TTC549 (cell line): Measurements from ENCODE around the gene INCENP.

Source experiments
- FAIRE-seq: peaks from 2 replicates; lab custom pipeline; 2012; peaks lifted over from hg19 to GRCh38; lab: Jason Lieb, UNC

The INCENP gene

DNA sequence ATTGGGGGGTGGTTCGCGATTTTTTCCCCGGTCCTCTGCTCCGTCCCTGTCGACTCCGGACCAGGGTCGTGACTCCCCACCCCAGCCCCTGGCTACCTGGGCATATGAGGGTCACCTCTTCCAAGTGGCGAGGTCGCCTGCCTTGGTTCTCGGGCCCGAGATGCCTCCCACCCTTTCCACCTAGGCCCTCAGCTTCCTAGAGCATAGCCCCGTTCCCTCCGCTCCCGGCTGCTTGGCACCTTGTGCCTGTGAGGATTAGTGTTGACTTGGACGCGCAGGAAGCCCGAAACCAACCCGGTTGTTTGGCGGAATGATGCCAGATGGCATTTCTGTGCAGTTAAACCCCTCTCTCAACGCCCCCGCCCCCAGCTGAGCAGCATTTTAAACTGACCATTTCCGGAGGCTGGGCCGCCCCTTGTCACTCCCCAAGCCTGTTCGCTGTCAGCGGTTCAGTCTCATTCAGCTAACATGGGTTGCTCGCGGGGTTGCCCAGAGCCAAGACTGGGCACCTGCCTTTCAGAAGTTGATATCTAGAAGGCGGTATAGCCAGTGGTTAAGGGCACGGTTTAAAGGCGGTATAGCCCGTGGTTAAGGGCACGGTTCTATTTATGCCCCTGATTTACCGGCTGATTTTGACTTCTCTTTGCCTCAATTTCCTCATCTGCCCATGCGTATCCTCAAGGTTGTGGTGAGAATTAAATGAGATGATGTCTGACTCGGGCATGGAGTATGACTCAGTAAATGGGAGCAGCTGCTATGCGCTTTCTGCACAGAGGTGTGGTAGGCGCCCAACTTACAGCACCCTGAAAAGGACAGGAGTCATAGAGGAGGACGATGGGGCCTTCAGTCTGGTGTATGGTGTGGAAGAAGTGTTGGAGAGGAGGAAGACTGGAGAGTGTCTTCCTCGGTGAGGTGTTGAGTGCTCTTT is 639 bp downstream of the INCENP start:
- no peak for FAIRE-seq

DNA sequence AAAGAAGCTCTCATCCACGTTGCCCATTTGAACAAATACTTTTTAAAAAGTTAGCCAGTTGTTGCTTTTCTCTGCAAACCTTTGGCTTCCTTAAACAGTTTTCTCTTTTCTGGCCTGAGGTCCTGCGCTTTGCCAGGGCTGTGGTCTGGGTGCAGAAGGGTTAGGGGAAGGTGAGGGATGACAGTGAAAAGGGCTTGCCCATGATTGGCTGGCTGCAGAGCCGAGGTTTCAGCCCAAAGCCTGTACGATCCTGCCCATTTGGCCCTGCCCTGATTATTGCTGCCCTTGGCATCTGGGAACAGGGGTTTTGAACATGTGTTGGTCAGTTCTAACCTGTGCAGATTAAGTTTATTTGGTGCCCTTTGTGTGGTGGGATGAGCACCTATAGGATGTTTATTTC is 1.5 kb downstream of the INCENP start:
- no peak for FAIRE-seq

DNA sequence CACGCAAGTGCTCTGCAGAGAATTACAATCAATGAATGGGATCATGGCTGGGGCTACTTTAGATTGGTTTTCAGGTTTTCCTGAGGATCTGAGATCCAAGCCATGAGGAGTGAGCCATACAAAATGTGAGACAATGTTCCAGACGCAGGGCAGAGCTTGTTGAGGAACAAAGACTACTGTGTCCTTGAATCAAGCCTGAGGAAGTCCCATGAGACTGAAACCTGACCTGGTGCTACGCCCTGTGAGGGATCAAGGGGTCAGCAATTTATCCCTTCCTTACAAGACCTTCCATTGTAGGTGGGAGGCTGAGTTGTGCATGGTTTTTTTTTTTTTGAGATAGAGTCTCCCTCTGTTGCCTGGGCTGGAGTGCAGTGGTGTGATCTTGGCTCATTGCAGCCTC is 2.1 kb downstream of the INCENP start:
- no peak for FAIRE-seq

DNA sequence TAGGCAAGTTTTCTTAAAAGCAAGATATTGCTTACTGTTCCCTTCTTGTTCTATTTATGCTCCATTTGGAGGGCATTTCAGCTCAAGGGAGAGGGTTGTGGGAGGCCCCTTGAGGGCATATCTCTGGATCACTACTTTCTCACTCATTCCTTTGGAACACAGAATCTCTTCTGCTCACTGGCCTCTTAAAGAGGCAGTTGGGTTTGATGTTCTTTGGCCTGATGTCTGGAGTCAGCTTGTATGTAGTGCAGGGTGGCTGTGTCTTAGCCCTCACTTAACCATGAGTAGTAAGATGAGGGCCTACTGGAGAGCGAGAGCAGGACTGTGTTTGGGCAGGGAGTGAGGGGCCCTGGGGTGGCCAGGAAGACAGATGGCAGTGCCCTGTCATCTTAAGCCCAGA is 3.6 kb downstream of the INCENP start:
- no peak for FAIRE-seq

DNA sequence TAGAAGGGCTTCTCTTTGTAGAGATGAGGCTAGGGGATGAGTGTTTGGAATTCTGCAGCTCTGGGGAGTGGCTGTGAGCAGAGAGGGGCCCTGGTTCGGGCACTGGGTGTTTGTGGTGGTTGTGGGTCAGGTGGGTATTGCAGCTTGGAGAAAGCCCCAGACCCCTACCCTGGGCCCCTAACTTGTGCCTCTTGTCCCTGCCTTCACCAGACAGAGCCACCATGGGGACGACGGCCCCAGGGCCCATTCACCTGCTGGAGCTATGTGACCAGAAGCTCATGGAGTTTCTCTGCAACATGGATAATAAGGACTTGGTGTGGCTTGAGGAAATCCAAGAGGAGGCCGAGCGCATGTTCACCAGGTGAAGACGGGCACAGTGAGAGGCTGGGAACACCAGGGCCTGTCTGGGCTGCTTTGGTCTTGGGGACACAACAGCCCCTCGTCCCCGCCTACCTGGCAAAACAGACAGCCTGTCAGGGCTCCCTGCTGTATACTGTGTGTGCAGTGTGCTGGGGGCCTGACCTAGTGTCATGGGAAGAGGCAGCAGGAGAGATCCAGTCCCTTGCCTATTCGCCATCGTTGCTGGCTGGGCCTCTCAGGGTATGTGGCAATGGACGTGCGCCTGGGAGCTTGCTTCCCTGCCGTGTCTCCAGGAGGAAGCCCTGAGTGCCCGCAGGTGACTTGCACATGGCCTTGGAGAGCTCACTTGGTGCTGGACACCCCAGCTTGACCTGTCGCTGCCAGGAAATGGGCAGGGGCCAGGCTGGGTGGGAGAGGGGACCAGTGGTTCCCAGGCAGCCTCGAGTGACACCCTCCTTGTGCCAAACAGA is 4.3 kb downstream of the INCENP start:
- no peak for FAIRE-seq

DNA sequence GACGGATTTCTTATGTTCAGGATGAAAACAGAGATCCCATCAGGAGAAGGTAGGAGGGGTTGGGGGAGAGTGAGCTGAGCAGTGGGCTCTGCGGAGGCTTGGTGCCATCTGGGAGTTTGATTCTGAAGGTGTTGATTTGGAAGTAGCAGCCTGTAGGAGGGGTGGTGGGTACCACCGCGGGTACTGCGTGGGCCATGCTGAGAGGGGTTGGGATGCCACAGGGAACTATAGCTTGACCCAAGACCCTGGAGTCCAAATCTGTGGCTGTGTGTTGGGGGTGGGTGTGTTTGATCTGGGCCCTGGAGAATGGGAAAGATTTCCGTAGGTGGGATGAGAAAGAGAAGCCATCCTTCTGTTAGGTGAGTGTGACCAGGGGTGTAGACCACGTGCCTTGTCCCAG is 5.0 kb downstream of the INCENP start:
- FAIRE-seq, result no peak

DNA sequence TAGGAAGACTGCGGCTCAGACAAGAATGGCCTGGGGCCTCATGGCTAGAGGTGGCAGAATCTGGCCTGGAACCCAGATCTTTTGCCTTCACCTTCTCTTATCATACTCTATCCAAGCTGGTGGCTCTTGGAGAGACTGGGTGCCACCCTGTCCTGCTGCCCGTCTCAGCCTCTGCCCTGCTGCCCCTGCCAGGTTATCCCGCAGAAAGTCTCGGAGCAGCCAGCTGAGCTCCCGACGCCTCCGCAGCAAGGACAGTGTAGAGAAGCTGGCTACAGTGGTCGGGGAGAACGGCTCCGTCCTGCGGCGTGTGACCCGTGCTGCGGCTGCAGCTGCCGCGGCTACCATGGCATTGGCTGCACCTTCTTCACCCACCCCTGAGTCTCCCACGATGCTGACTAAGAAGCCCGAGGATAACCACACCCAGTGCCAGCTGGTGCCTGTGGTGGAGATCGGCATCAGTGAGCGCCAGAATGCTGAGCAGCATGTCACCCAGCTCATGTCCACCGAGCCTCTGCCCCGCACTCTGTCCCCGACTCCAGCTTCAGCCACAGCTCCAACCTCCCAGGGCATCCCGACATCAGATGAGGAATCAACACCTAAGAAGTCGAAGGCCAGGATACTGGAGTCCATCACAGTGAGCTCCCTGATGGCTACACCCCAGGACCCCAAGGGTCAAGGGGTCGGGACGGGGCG is 5.9 kb downstream of the INCENP start:
- FAIRE-seq, result no peak

DNA sequence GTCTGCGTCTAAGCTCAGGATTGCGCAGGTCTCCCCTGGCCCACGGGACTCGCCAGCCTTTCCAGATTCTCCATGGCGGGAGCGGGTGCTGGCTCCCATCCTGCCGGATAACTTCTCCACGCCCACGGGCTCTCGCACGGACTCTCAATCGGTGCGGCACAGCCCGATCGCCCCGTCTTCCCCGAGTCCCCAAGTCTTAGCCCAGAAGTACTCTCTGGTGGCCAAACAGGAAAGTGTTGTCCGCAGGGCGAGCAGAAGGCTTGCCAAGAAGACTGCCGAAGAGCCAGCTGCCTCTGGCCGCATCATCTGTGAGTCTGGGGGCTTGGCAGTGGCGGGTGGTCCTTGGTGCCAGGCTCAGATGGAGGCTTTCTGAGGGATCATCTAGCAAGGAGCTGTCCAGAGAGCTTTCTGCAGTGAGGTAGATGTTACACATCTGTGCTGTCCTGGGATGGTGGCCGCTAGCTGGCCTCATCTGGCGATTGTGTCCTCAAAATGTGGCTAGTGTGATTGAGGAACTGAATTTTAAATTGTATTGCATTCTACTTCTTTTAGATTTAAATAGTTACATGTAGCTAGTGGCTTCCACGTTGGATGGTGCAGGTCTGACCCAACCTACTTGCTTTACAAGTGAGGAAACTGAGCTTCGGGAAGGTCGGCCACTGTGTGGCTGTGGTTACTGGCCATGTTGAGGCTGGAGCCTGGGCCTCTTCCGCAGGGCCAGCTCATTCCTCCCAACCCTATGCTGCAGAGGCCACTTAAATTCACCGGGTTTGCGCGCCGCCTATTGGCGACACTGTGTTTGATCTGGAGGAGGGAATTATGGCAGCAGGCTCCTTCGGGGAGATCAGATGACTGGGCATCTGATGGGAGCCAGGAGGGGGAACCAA is 6.7 kb downstream of the INCENP start:
- FAIRE-seq, result no peak

DNA sequence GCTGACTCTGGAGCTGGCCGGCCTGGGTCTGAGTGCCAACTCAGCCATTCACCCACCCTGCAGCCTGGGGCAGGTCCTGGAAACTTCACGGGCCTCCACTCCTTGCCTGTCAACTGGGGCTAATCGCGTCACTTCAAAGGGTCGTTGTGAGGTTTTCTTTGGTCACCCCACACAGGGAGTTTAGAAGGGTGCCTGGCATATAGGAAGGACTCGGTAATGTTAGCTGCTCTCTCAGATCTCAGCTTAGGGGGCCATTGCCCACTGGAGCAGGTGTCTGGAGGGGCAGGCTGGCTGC is 7.3 kb downstream of the INCENP start:
- FAIRE-seq, result no peak

DNA sequence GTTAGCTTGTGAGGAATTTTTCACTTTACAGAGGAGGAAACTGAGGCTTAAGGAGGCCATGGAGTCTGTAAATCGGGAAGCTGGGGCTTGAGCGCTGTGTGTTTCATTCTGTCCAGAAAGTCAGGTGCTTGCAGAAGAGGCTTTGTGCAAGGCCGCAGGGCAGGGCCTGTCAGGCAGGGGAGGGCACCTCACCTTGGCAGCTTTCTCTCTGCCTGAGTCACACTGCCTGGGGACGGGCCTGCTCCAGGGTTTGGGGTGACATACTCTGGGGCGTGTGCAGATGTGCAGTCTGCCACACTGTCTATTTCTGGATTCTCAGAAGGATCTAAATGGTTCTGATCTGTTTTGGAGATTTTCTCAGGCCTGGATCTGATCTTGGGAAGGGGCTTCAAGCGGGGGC is 8.4 kb downstream of the INCENP start:
- FAIRE-seq, result no peak

DNA sequence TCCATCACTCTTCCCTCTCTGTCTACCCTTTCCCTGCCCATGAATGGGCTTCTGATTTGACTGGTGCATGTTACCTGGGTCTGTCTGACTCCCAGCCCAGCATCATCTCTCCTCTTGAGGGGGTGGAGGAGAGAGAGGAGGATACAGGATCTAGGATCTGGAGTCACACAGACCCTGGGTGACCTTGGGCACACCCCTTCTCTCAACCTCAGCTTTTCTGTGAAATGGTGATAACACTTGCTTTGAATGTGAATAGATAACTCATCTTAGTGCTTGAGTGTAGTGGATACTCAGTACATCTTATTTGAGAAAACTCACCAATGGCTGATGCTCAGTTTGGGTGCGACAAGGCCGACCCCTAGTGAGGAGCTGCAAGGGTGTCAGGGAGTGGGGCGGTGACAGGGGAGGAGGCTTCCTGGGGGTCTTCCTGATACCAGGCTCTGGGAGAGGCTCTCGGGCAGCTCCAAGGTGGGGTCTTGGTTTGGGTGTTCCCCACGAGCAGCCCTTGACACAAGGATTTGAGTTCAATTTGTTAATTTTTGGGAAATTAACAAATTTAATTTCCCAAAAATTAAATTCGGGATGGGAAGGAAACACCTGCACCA is 9.0 kb downstream of the INCENP start:
- FAIRE-seq, result no peak

DNA sequence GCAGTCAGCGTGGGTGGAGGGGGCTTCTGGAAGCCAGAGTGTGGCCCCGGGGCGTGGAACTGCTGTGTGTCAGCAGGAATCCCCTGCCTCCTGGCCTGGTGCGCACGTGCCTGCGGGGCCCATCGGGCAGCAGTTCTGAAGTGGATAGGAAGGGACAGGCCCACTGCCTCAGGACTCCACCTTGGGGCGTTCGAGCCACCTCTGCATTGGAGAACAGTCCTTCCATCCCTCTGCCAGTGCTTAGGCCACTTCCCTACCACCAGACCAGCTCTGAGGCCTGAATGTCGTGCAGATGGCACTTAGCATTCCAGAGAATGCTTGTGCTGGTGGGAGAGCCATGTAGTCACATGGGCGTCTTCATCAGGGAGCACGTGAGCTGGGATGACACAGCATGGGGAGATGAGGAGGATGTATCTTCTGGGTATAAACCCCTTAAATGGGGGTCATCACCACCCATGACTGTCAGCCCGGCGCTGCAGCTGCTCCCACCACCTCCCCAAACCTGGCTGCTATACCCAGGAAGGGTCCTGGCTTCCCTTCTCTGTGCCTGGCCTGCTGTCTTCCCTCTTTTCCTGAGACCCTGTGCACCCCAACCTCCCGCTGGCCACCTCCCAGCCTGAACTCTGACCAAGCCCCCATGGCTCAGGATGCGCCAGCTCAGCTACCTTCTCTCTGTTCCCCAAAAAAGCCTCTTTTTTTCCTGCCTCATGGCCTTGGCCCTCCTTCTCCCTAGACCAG is 9.7 kb downstream of the INCENP start:
- no peak for FAIRE-seq

DNA sequence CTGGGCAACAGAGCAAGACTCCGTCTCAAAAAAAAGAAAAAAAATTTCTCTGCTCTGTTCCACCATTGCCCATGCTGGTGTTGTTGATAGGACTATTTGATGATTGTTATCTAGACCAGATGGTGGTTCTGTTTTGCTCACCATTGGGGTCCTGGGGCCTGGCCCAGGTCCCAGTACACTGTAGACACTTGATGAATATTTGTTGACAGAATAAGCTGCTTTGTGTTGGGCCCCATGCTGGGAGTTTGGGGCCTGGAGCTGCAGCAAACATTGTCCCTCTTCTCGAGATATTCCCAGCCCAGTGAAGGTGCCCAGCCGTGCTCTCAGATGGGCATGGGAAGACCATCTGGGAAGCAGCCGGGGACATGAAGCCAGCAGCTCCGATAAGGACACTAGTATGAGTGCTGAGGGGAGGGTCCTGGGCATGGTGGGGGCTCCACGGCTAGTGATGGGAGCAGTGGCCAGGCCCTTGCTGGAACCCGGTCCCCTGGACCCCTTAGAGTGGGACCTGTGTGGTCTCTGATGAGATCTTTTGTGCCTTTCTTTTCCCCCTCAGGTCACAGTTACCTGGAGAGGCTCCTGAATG is 13.6 kb downstream of the INCENP start:
- FAIRE-seq, result no peak

DNA sequence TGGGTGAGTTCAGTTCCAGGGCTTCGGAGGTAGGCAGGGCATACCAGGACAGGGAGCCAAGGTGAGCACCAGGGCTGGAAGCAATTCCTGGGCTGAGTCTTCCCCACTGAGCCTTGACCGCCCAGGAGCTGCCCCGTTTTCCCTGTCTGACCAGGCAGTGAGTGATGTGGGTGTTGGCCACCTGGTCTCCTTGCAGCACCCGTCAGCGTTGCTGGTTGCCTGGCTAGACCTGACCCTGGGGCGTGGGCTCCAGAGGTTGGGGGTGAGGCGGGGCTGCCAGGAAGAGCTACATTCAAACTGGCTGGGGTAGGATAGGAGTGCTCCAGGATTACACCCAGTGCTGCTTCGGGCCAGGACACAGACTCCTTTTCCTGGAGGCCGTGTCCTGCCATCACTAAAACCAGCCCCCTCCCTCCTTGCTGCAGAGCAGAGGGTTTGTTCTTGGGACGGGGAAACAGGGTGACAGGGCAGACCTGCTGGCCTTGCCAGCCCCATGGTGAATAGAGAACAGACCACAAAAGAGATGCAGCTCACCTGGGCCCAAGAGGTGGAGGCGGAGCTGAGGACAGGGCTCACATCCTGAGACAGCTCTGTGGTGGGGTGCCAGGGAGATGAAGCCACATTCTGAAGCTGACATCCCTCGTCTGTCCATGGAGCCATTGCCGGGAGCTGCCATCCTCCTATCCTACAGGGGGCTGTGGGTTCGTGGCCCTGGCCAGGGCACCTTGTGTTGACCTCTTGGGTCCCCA is 14.2 kb downstream of the INCENP start:
- FAIRE-seq, result no peak

DNA sequence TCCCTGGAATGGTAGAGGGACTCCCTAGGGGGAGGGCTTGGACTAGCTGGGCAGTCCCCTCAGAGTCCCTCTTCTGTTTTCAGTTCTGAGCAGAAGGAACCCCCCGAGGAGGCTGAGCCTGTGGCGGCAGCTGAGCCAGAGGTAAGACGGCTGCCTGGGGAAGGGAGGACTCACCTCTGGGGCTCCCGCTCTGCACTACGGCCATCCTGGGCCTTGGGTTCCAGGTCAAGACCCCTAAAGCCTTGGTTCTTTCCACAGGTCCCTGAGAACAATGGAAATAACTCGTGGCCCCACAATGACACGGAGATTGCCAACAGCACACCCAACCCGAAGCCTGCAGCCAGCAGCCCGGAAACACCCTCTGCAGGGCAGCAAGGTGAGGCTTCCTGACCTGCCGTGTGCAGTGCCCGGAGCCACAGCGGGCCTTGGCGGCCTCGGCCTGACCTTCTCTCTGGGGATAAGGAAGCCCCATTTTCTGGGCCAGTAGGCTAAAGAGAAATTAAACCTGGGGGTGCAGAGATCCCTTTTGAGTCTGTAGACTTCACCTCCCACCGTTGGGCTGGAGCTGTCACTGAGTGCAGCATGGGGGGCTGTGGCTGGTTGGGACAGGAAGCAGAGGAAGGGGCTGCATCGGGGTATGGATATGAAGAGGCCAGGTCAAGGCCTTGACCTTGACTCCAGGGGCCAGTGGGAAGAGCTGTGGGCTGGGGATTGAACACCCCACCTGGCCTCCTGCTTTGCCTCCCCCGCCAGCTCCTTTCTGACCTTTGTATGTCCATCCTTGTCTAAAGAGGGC is 15.0 kb downstream of the INCENP start:
- FAIRE-seq, result no peak

DNA sequence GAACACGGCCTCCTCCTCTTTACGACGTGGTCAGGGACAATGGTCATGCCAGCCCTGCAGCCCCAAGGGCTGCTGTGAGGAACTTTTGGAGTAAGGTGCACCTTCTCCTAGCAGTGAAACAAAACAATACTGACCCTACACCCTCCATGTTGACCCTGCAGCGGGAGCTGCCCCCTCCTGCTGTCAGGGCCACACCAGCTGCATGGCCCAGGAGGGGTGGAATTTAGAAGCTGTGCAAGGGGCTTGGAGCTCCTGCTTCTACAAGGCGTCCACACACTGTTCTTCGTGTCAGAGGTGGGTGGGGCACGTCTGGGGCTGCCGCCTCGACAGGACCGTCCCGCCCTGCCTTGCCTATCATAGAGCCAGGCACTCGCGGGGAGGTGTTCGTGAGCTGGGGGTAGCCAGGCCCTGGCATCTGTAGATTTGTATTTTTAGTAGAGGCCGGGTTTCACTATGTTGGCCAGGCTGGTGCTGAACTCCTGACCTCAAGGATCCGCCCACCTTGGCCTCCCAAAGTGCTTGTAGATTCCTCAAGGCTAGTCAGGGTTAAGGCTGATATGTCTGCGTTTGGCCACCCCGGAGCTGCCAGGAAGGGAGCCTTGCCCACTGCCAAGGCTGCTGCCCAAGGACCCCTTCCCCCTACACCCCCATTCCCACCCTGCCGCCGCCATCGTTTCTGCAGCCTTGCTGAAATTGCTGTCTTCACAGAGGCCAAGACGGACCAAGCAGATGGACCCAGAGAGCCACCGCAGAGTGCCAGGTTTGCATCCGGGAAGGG is 15.9 kb downstream of the INCENP start:
- no peak for FAIRE-seq

DNA sequence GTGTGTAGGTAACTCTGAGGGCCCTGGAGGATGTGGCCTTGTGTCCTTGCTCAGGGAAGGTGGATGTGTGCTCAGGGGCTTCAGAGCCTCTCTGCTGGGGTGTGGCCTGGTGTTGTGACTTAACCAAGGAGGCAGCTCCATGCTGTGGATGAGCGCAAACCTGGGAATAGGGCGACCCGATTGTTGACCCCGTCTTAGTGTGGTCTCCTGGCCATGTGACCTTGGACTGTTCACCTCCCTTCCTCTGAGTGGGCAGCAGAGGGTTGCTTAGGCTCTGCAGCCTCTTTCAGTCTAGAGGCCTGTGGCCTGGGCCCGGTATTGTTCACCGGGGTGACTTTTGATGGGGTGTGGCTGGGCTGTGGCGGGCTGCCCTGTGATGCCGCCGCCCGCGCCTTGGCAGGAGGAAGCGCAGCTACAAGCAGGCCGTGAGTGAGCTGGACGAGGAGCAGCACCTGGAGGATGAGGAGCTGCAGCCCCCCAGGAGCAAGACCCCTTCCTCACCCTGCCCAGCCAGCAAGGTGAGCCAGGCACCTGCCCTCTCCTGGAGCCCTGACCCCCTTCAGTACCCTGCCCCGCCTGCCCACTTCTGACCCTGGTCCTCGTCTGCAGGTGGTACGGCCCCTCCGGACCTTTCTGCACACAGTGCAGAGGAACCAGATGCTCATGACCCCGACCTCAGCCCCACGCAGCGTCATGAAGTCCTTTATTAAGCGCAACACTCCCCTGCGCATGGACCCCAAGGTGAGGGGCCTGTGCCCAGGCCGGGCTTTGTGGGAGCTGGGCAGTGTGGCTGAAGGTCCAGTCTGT is 16.7 kb downstream of the INCENP start:
- no peak for FAIRE-seq
